ENCODE results near the gene TMEM167A.

TMEM167A gene

DNA sequence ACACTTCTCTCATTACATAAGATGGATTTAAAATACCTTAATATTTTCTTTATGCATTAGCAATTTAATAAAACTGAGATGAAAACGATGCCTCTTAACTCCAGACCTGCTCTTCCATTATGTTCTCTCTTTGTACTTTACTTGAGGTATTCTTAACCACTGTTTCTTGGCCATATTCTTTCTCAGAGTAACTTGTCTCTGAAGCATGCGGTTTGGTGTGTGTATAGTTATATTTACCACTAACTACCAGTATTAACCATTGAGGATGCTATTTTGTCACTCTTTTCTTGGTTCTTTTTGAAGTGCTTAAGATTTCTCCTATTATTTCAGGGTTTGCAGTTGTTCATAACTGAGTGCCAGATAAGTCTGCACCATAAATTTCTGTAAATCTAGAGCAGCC, 17.9 kb downstream of the TMEM167A start:
- H3K4me3 ChIP-seq (ENCODE audit: low read length) = no peak overlapping the region
- H3K36me3 ChIP-seq (ENCODE audit: control insufficient read depth, insufficient read depth, low read length) = no peaks in the 10 kb centered on the region; the same call in 1 of the 2 replicates
- no peak for DNase-seq (ENCODE audit: low read depth, low spot score)
- no CpG with 5 or more reads among the region's 2 CpGs for WGBS (ENCODE audit: insufficient coverage, insufficient read length)
- H3K27me3 ChIP-seq (ENCODE audit: control insufficient read depth, insufficient read depth, low read length) = no peaks in the 10 kb centered on the region
- no peak overlapping the region for H3K27ac ChIP-seq (ENCODE audit: low read length)
- H3K4me1 ChIP-seq (ENCODE audit: control insufficient read depth, insufficient read depth, low read length) = no peaks in the 10 kb centered on the region
- H3K9me3 ChIP-seq (ENCODE audit: control insufficient read depth, insufficient read depth, low read length) = no peaks in the 10 kb centered on the region

DNA sequence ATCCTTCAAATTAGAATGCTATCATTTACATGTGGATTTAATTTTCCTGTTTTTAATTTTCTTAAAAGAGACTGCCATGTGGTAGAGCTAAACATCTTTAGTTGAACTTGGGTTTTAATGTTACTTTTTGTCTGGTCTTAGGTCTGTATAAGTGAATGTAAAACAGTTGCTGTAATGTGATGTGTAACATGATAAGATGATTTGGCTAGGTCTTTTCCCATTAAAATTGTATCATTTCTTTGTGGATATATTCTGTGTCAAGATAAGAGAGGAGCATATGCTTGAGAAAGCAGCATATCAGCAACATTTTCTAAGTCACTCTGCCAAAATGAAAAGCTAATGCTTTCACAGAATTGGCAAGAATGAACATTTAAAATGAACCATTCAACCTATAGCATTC, 18.5 kb downstream of the TMEM167A start:
- Histone ChIP-seq H3K4me1 (ENCODE audit: control insufficient read depth, insufficient read depth, low read length) (no peaks in the 10 kb centered on the region), H3K27me3 (ENCODE audit: control insufficient read depth, insufficient read depth, low read length) (no peaks in the 10 kb centered on the region), H3K27ac (ENCODE audit: low read length) (no peak overlapping the region), H3K9me3 (ENCODE audit: control insufficient read depth, insufficient read depth, low read length) (no peaks in the 10 kb centered on the region), H3K36me3 (ENCODE audit: control insufficient read depth, insufficient read depth, low read length) (no peaks in the 10 kb centered on the region; the same call in 1 of the 2 replicates), H3K4me3 (ENCODE audit: low read length) (no peak overlapping the region)
- DNase-seq (ENCODE audit: low read depth, low spot score) = no peak

DNA sequence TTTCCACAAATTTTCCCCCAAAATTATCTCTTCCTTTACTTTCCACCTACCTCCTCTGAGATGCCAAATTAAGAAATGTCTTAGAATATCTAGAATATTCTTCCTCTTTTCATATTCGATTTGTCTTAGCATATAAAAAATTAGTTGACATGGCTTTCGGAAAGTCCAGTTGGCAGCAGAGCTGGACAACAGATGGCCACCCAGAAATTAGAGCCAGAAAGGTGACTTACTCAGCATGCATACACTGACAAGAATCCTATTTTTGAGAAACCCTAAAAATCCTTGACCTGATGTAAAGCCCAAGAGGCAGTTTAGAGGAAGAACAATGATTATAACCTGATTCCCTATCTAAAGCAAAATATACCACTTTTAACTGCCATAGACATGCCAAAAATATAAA, 22.0 kb downstream of the TMEM167A start:
- H3K4me3 ChIP-seq (ENCODE audit: low read length) = no peak overlapping the region
- H3K27ac ChIP-seq (ENCODE audit: low read length) = no peak overlapping the region
- no peaks in the 10 kb centered on the region for H3K9me3 ChIP-seq (ENCODE audit: control insufficient read depth, insufficient read depth, low read length)
- no CpG with 5 or more reads among the region's 2 CpGs for WGBS (ENCODE audit: insufficient coverage, insufficient read length)
- no peaks in the 10 kb centered on the region; the same call in 1 of the 2 replicates for H3K36me3 ChIP-seq (ENCODE audit: control insufficient read depth, insufficient read depth, low read length)
- no peaks in the 10 kb centered on the region for H3K4me1 ChIP-seq (ENCODE audit: control insufficient read depth, insufficient read depth, low read length)
- H3K27me3 ChIP-seq (ENCODE audit: control insufficient read depth, insufficient read depth, low read length) = no peaks in the 10 kb centered on the region
- DNase-seq (ENCODE audit: low read depth, low spot score) = no peak

DNA sequence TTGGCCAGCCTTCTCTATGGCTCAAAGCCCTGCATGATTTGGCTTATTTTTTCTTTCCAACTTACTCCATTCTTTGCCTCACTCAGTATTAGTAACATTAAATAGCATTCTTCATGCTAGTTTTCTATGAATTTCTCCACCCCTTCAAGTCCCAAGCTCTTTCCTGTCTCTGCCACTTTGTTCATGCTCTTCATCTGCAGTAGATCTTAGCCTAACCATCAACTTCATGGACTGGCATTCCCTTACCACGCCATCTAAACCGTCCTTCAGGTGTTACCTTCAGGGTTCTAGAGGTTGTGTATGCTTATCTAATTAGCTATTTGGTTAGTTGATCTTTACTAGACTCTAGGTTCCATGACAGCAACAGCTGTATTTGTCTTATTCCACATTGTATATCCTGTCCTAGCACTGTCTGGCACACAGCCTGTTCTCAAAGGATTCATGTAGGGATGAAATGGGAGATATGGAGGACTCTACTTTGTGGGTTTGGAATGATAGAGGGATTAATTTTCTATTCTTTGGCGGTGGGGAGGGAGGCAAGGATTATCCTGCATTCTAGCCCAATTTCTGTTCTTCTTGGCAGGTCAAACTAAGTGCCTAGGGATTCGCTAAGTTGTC, 26.4 kb downstream of the TMEM167A start:
- H3K4me3 ChIP-seq (ENCODE audit: low read length) = no peak overlapping the region
- no peaks in the 10 kb centered on the region for H3K9me3 ChIP-seq (ENCODE audit: control insufficient read depth, insufficient read depth, low read length)
- H3K27me3 ChIP-seq (ENCODE audit: control insufficient read depth, insufficient read depth, low read length) = no peaks in the 10 kb centered on the region
- WGBS (ENCODE audit: insufficient coverage, insufficient read length) = 100% methylated on average over 1 of the region's 4 CpGs
- no peaks in the 10 kb centered on the region for H3K4me1 ChIP-seq (ENCODE audit: control insufficient read depth, insufficient read depth, low read length)
- no peak for DNase-seq (ENCODE audit: low read depth, low spot score)
- no peak overlapping the region for H3K27ac ChIP-seq (ENCODE audit: low read length)
- H3K36me3 ChIP-seq (ENCODE audit: control insufficient read depth, insufficient read depth, low read length) = no peaks in the 10 kb centered on the region; the same call in 1 of the 2 replicates

DNA sequence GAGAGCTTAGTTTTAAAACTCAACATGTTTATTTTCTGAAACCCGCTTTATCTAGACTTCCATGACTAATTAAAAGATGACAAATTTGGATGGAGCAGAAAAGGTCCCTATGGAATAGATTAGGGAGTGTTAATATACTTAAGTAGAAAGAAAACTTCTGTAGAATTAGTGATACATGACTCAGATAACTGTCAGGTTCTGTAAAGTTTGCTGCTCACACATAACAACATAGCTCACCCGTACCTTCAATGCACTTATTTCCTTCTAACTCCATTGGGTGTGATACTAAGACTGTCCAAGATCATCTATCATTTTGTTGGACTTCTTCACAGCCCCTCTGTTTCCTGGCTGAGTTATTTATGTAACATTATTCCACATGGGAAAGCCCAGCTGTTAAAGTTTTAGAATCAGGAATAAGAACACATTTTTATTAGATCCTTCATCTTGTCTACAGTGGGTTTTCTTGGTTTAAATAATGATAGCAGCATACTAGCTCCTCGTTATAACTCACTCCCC, 27.8 kb downstream of the TMEM167A start:
- no peak overlapping the region for H3K4me3 ChIP-seq (ENCODE audit: low read length)
- H3K9me3 ChIP-seq (ENCODE audit: control insufficient read depth, insufficient read depth, low read length) = no peaks in the 10 kb centered on the region
- no peak for DNase-seq (ENCODE audit: low read depth, low spot score)
- no peaks in the 10 kb centered on the region for H3K27me3 ChIP-seq (ENCODE audit: control insufficient read depth, insufficient read depth, low read length)
- no CpG with 5 or more reads among the region's 3 CpGs for WGBS (ENCODE audit: insufficient coverage, insufficient read length)
- no peak overlapping the region for H3K27ac ChIP-seq (ENCODE audit: low read length)
- H3K4me1 ChIP-seq (ENCODE audit: control insufficient read depth, insufficient read depth, low read length) = no peaks in the 10 kb centered on the region
- H3K36me3 ChIP-seq (ENCODE audit: control insufficient read depth, insufficient read depth, low read length) = no peaks in the 10 kb centered on the region; the same call in 1 of the 2 replicates

DNA sequence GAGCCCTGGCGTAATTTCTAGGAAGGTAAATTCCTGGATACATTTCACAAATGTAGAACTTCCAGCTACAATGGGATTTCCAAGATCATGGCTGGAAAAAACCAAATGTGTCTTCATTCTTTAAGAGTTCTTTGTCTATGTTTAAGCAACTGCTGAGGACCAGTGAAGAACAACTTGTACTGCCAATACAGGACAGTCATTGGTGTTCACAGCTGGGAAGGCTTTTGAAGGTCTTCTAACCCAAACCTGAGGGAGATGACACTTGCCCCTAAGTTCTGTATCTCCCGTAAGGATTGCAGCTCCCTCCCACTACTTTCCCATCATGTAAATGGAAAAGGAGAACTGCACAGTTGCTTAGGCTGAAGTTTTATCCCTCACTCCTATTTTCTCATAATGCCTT, 28.4 kb downstream of the TMEM167A start:
- WGBS (ENCODE audit: insufficient coverage, insufficient read length) = no CpG with 5 or more reads among the region's 2 CpGs
- DNase-seq (ENCODE audit: low read depth, low spot score) = no peak
- H3K27me3 ChIP-seq (ENCODE audit: control insufficient read depth, insufficient read depth, low read length) = no peaks in the 10 kb centered on the region
- no peaks in the 10 kb centered on the region for H3K4me1 ChIP-seq (ENCODE audit: control insufficient read depth, insufficient read depth, low read length)
- no peak overlapping the region for H3K27ac ChIP-seq (ENCODE audit: low read length)
- H3K36me3 ChIP-seq (ENCODE audit: control insufficient read depth, insufficient read depth, low read length) = no peaks in the 10 kb centered on the region
- H3K9me3 ChIP-seq (ENCODE audit: control insufficient read depth, insufficient read depth, low read length) = no peaks in the 10 kb centered on the region
- no peak overlapping the region for H3K4me3 ChIP-seq (ENCODE audit: low read length)

DNA sequence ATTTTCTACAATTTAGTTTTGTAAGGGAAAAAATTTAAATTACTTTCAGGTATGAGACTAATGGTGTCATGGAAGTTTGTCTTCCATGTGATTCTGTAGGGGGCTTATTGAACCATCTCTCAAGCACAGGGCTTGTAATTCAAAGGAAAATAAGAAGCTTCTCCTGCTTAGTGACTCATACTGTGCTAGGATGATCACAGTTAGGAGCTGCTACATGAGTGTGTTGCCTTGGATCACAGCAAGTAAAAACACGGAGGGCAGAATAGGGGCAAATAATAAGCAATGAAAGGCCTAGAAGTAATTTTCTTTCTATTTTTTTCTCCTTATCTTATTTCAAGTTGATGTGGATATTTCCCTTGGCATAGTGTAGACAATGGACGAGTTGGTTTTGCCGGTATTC, 28.9 kb downstream of the TMEM167A start:
- DNase-seq (ENCODE audit: low read depth, low spot score) = no peak
- no peaks in the 10 kb centered on the region for H3K27me3 ChIP-seq (ENCODE audit: control insufficient read depth, insufficient read depth, low read length)
- no peaks in the 10 kb centered on the region for H3K4me1 ChIP-seq (ENCODE audit: control insufficient read depth, insufficient read depth, low read length)
- no peak overlapping the region for H3K27ac ChIP-seq (ENCODE audit: low read length)
- no peaks in the 10 kb centered on the region for H3K9me3 ChIP-seq (ENCODE audit: control insufficient read depth, insufficient read depth, low read length)
- no peaks in the 10 kb centered on the region for H3K36me3 ChIP-seq (ENCODE audit: control insufficient read depth, insufficient read depth, low read length)
- H3K4me3 ChIP-seq (ENCODE audit: low read length) = no peak overlapping the region
- no CpG with 5 or more reads among the region's 3 CpGs for WGBS (ENCODE audit: insufficient coverage, insufficient read length)

DNA sequence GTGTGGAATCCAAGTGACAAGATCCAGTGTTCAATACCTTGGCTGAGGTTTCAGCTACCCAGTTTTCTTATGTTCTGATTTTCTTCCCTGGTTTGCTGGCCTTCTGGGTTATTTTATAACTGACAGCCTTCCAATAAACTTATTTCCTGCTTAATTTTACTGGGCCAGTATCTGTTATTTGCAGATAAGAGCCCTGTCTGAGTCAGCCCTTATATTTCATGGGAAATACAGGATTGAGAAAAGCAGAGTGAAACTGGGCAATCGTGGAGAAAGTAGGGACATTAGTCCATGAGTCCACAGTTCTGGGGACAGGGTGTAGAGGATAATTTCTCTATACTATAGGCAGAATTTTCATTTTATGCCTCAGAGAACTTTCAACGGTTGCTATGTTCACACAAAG, 32.3 kb downstream of the TMEM167A start:
- H3K27me3 ChIP-seq (ENCODE audit: control insufficient read depth, insufficient read depth, low read length) = no peaks in the 10 kb centered on the region
- no peak overlapping the region for H3K4me3 ChIP-seq (ENCODE audit: low read length)
- no peak for DNase-seq (ENCODE audit: low read depth, low spot score)
- WGBS (ENCODE audit: insufficient coverage, insufficient read length) = no CpG with 5 or more reads among the region's 2 CpGs
- no peaks in the 10 kb centered on the region for H3K4me1 ChIP-seq (ENCODE audit: control insufficient read depth, insufficient read depth, low read length)
- H3K9me3 ChIP-seq (ENCODE audit: control insufficient read depth, insufficient read depth, low read length) = no peaks in the 10 kb centered on the region
- H3K36me3 ChIP-seq (ENCODE audit: control insufficient read depth, insufficient read depth, low read length) = no peaks in the 10 kb centered on the region
- no peak overlapping the region for H3K27ac ChIP-seq (ENCODE audit: low read length)

DNA sequence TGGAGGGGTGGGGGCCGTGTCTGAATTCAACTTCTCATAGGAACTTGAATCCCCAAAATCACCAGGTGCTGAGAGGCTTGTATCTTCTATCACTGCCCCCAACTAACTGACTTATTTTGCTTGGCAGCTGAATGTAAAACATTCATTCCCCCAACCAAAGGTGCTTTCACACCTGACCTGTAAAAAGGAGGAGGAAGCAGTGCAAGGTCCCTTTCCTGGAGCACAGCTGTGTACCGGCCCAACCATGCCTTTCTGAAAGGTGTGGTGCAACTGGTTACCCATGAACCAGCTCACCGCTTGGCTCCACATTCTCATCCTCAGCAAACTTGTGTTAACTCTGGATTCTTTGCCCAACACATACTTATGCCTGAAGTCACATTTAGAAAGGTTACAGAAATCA, 34.7 kb downstream of the TMEM167A start:
- Histone ChIP-seq H3K36me3 (ENCODE audit: control insufficient read depth, insufficient read depth, low read length) (no peaks in the 10 kb centered on the region), H3K4me3 (ENCODE audit: low read length) (no peak overlapping the region), H3K9me3 (ENCODE audit: control insufficient read depth, insufficient read depth, low read length) (no peaks in the 10 kb centered on the region), H3K4me1 (ENCODE audit: control insufficient read depth, insufficient read depth, low read length) (no peaks in the 10 kb centered on the region), H3K27ac (ENCODE audit: low read length) (no peak overlapping the region), H3K27me3 (ENCODE audit: control insufficient read depth, insufficient read depth, low read length) (no peaks in the 10 kb centered on the region)
- no peak for DNase-seq (ENCODE audit: low read depth, low spot score)
- no CpG with 5 or more reads among the region's 3 CpGs for WGBS (ENCODE audit: insufficient coverage, insufficient read length)

DNA sequence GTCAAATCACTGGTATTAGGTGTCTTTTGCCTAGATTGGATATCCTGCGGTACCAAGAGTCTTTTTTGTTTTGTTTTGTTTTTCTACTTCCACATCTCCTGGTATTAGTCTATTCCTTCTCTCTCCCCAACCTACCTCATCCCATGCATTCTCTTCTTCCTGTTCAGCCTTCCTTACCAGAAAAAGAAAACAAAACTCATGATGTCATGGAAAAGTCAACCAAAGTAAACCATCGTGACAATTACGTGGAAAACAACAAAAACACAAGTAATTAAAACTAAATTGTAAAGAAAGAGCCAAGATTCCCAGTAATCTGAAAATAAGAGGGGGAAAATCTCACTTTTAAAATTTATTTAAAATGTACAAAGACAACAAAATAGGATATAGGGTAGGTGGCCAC, 38.3 kb downstream of the TMEM167A start:
- no peak for DNase-seq (ENCODE audit: low read depth, low spot score)
- Histone ChIP-seq H3K9me3 (ENCODE audit: control insufficient read depth, insufficient read depth, low read length) (no peaks in the 10 kb centered on the region), H3K4me3 (ENCODE audit: low read length) (no peak overlapping the region), H3K4me1 (ENCODE audit: control insufficient read depth, insufficient read depth, low read length) (0 out of 2 replicates have a peak, but pooled peaks cover 2% of the 10 kb centered on the region), H3K27ac (ENCODE audit: low read length) (no peak overlapping the region), H3K27me3 (ENCODE audit: control insufficient read depth, insufficient read depth, low read length) (no peaks in the 10 kb centered on the region), H3K36me3 (ENCODE audit: control insufficient read depth, insufficient read depth, low read length) (no peaks in the 10 kb centered on the region)
- WGBS (ENCODE audit: insufficient coverage, insufficient read length) = no CpG with 5 or more reads among the region's 3 CpGs

DNA sequence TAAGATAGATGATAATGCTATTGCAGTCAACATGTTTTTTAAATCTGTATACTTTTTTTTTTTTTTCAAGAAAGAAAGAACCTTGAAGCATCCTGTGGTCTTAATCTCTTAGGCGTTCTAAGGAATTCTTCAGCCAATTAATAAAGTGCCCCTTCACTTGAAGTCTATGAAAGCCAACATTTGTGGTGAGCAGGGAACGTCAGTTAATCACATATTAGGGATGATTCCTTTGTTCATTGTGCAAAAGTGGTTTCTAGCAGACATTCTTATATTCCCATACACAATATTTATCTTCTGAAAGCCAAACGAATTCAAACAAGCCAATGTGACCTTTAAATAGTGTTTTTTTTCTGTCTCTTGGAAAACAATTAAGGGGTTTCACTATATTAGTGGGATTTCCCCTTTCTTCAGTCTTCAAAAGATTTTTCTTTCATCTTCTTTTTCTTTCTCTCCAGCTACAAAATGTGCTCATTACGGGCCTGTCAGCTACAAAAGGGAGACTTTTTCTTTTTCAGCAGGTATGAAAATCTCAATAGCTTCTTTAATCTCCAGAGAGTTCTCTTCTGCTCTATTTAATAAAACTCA, 40.1 kb downstream of the TMEM167A start:
- Histone ChIP-seq H3K4me1 (ENCODE audit: control insufficient read depth, insufficient read depth, low read length) (0 out of 2 replicates have a peak, but pooled peaks cover 2% of the 10 kb centered on the region), H3K27ac (ENCODE audit: low read length) (no peak overlapping the region), H3K36me3 (ENCODE audit: control insufficient read depth, insufficient read depth, low read length) (no peaks in the 10 kb centered on the region), H3K9me3 (ENCODE audit: control insufficient read depth, insufficient read depth, low read length) (no peaks in the 10 kb centered on the region), H3K4me3 (ENCODE audit: low read length) (no peak overlapping the region), H3K27me3 (ENCODE audit: control insufficient read depth, insufficient read depth, low read length) (no peaks in the 10 kb centered on the region)
- DNase-seq (ENCODE audit: low read depth, low spot score) = no peak
- no CpG with 5 or more reads among the region's 4 CpGs for WGBS (ENCODE audit: insufficient coverage, insufficient read length)

Measured in iPS DF 6.9 (cell line).